Smooth muscle cell (in vitro differentiated cells): Measurements from ENCODE around the gene PIP4K2A. TPM values are rescaled to one million over a fixed set of nuclear protein-coding genes. Genes with fewer than 3 reads are reported as not detected.

ENCODE experiments used
- DNase-seq: peaks from one replicate; lab custom pipeline; 2025; ENCODE audit not compliant: unreplicated experiment; lab: John Stamatoyannopoulos, UW
- H2AFZ ChIP-seq: fragments of 200-600 bp; sonication (generic); 2 replicates; pipeline ENCODE4 v1.6.0; 2016; ENCODE audit warnings: antibody characterized with exemption, low read depth, mild to moderate bottlenecking
- H3F3A ChIP-seq: fragments of 200-600 bp; sonication (generic); 2 replicates; pipeline ENCODE4 v1.6.0; 2017; ENCODE audit warnings: antibody characterized with exemption, low read depth
- H3K27ac ChIP-seq: fragments of 200-600 bp; sonication (generic); 2 replicates; pipeline ENCODE4 v1.5.1; 2016; ENCODE audit warnings: low read depth, mild to moderate bottlenecking
- H3K27me3 ChIP-seq: fragments of 200-600 bp; sonication (generic); 2 replicates; pipeline ENCODE4 v1.6.1; 2016; ENCODE audit warnings: low read depth, mild to moderate bottlenecking
- H3K36me3 ChIP-seq: fragments of 200-600 bp; sonication (generic); 2 replicates; pipeline ENCODE4 v1.5.1; 2016; ENCODE audit warnings: low read depth
- H3K4me1 ChIP-seq: fragments of 200-600 bp; sonication (generic); 2 replicates; pipeline ENCODE4 v1.5.1; 2016; ENCODE audit warnings: low read depth
- H3K4me2 ChIP-seq: fragments of 200-600 bp; sonication (generic); 2 replicates; pipeline ENCODE4 v1.6.0; 2016; ENCODE audit warnings: mild to moderate bottlenecking
- H3K4me3 ChIP-seq: fragments of 200-600 bp; sonication (generic); 2 replicates; pipeline ENCODE4 v1.5.1; 2016; ENCODE audit warnings: mild to moderate bottlenecking
- H3K79me2 ChIP-seq: fragments of 200-600 bp; sonication (generic); 2 replicates; pipeline ENCODE4 v1.6.0; 2016; ENCODE audit warnings: low read depth, mild to moderate bottlenecking
- H3K9ac ChIP-seq: fragments of 200-600 bp; sonication (generic); 2 replicates; pipeline ENCODE4 v1.6.0; 2016; ENCODE audit warnings: low read depth
- H3K9me3 ChIP-seq: fragments of 200-600 bp; sonication (generic); replicated peaks from 2 replicates; pipeline ENCODE4 v1.5.1; 2016; ENCODE audit warnings: low read depth
- H4K20me1 ChIP-seq: fragments of 200-600 bp; sonication (generic); 2 replicates; pipeline ENCODE4 v1.6.0; 2016; ENCODE audit warnings: low read depth
- WGBS: methylation state at CpG from one replicate; pipeline ENCODE4 v1.1.7; 2016; ENCODE audit warnings: low lambda C conversion rate; 5-methylcytosine and 5-hydroxymethylcytosine counted together
- polyA plus RNA-seq: library from polyadenylated mRNA; unstranded; fragments of >200 nt; fragmentation: Nextera tagmentation; extraction: Ambion mirVana; gene quantifications from 2 replicates; pipeline ENCODE4 v1.2.1, GENCODE V29; 2016
- total RNA-seq: library from RNA; depleted of rRNA; stranded (reverse); fragments of >200 nt; gene quantifications from 2 replicates; pipeline ENCODE4 v1.2.3, GENCODE V29; 2014
- TF ChIP-seq, protein P1 (sequence below): fragments of 200-600 bp; sonication (generic); IDR thresholded peaks from 2 replicates; pipeline ENCODE4 v1.5.1; 2017; ENCODE audit warnings: borderline replicate concordance, mild to moderate bottlenecking, antibody characterized with exemption; ENCODE audit not compliant: insufficient read depth, poor library complexity, severe bottlenecking

PIP4K2A gene
- total and polyA plus RNA-seq, 2 experiments from 2014 or later, result 7.5 to 8.9 TPM

DNA sequence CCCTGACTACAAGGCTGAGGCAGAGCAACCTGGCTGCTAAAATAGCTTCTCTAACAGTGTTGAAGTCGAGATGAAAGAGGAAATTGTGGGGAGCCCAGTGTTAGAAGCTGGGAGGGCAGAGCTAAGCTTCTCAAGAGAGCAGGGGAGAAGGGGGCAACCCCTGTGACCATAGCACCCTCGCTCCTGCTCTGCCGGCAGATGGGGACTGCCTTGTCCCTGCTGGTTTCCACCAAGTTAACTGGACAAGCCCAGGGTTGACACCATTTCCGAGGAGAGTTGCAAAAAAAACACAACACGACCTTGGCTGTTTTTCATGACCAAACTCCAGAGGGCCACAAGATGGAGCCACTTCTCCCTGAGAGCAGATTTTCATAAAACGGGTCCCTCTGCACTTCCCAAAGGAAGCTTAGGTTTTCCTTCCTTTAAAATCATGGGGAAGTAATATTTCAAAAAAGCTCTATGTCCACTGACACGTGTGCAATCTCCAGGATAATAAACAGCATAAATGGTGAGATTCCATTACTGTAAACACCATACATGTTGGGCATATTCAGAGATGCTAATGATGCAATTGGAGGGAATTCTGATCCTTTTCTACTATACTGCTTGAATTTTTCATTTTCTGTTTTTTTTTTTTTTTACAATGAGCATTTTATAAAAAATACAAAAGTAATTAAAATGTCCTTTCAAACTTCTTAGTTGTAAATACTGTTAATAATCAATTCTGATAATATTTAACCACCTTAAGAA, 140.4 kb downstream of the PIP4K2A start:
- H3K79me2 ChIP-seq, result no peaks in the 10 kb centered on the region
- 72% methylated on average over 7 of the region's 7 CpGs for WGBS
- no peaks in the 10 kb centered on the region for H4K20me1 ChIP-seq
- DNase-seq, result no peak
- no peak overlapping the region for H3K9ac ChIP-seq
- no peaks in the 10 kb centered on the region for H3K27me3 ChIP-seq
- H3K4me1 ChIP-seq, result no peaks in the 10 kb centered on the region
- H3K27ac ChIP-seq, result no peak overlapping the region
- no peaks in the 10 kb centered on the region for H3F3A ChIP-seq
- no peaks in the 10 kb centered on the region for H3K36me3 ChIP-seq
- no peak overlapping the region for H3K4me2 ChIP-seq
- H2AFZ ChIP-seq, result no peak overlapping the region
- H3K4me3 ChIP-seq, result no peak overlapping the region
- no peaks in the 10 kb centered on the region for H3K9me3 ChIP-seq
- TF ChIP-seq, protein P1, sequence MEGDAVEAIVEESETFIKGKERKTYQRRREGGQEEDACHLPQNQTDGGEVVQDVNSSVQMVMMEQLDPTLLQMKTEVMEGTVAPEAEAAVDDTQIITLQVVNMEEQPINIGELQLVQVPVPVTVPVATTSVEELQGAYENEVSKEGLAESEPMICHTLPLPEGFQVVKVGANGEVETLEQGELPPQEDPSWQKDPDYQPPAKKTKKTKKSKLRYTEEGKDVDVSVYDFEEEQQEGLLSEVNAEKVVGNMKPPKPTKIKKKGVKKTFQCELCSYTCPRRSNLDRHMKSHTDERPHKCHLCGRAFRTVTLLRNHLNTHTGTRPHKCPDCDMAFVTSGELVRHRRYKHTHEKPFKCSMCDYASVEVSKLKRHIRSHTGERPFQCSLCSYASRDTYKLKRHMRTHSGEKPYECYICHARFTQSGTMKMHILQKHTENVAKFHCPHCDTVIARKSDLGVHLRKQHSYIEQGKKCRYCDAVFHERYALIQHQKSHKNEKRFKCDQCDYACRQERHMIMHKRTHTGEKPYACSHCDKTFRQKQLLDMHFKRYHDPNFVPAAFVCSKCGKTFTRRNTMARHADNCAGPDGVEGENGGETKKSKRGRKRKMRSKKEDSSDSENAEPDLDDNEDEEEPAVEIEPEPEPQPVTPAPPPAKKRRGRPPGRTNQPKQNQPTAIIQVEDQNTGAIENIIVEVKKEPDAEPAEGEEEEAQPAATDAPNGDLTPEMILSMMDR, result peak; percentile 22

DNA sequence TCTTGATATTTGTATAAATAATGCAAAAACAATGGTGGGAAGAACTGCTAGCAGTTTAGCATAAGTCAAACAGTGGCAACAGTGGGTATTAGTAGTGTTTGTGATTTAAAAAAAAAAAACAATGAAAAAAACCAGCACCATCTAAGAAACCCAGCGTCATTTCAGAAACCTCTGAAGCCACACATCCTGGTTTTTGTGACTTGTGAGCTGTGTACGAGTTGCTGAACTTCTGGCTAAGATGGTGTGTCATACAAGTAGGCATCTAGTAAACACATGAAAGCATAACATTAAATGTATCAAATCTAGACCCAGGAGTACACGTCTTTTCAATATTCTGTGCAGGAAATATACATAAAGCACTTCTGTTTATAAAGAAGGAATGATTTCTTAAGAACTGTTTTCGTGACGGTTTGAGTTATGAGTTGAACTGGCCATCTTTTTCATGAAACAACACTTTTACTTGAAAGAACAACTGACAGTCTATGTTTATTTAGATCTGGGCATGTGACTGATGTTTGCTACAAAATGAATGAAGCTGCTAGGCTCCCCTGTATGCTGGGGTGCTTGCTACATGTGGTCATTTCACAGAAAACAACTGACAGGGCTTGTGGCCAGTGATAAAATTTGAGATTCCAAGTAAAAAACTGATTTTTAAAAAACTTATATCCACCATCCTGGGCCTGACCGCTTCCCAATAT, 143.5 kb downstream of the PIP4K2A start:
- TF ChIP-seq, protein P1, result no peak
- Histone ChIP-seq H3K27ac (no peak overlapping the region), H3K27me3 (no peaks in the 10 kb centered on the region), H3F3A (no peaks in the 10 kb centered on the region), H3K9me3 (no peaks in the 10 kb centered on the region), H3K4me2 (no peak overlapping the region), H3K36me3 (no peaks in the 10 kb centered on the region), H3K9ac (no peak overlapping the region), H3K79me2 (no peaks in the 10 kb centered on the region), H3K4me3 (no peak overlapping the region), H4K20me1 (no peaks in the 10 kb centered on the region), H3K4me1 (no peaks in the 10 kb centered on the region), H2AFZ (no peak overlapping the region)
- 78% methylated on average over 6 of the region's 6 CpGs for WGBS
- DNase-seq, result no peak

DNA sequence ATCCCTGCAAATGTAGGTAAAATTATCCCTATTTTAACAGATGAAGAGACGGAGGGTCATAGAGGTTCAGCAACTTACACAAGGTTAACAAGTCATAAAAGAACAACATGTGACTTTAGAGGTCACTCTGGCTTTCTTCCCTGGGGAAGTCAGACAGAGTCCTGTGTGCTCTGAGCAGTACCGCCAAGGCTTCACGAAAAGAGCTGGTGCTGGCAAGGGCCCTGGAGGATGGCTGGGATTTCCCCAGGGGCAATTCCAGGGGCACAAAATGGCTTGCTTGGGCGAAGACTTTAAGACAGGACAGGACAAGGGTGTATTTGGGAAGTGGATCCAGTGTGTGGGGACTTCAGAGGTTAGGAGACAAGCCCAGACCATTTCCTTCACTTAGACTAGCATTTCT, 144.1 kb downstream of the PIP4K2A start:
- TF ChIP-seq, protein P1, result no peak
- Histone ChIP-seq H3K36me3 (no peaks in the 10 kb centered on the region), H3F3A (no peaks in the 10 kb centered on the region), H3K9ac (no peak overlapping the region), H3K79me2 (no peaks in the 10 kb centered on the region), H4K20me1 (no peaks in the 10 kb centered on the region), H3K27me3 (no peaks in the 10 kb centered on the region), H3K4me1 (no peaks in the 10 kb centered on the region), H3K27ac (no peak overlapping the region), H3K9me3 (no peaks in the 10 kb centered on the region), H2AFZ (no peak overlapping the region), H3K4me2 (no peak overlapping the region), H3K4me3 (no peak overlapping the region)
- 95% methylated on average over 4 of the region's 4 CpGs for WGBS
- no peak for DNase-seq
